K562 (cell line): ENCODE results near the gene PRRT1. TPM values are rescaled to one million over a fixed set of nuclear protein-coding genes. Genes with fewer than 3 reads are reported as not detected.

Experiments used
- CTCFL ChIP-seq: IDR thresholded peaks from 2 replicates; pipeline ENCODE4 v1.6.1; 2011; ENCODE audit warnings: borderline replicate concordance, low read depth, mild to moderate bottlenecking, moderate library complexity, low read length; ENCODE audit not compliant: insufficient read depth, poor library complexity, severe bottlenecking
- DIDO1 ChIP-seq: fragments of 450-650 bp; IDR thresholded peaks from 2 replicates; pipeline ENCODE4 v1.6.1; 2016; ENCODE audit warnings: low read depth, missing biosample characterization, missing genetic modification characterization
- E2F6 ChIP-seq, 2 experiments: IDR thresholded peaks; 2 replicates each; pipeline ENCODE4 v1.6.1; 2011; ENCODE audit warnings: borderline replicate concordance in 1 of 2, control low read depth in 1 of 2, low read depth in 1 of 2, low read length in 1 of 2, mild to moderate bottlenecking in 1 of 2, mixed read lengths in 1 of 2, moderate library complexity in 1 of 2; ENCODE audit not compliant: insufficient read depth in 1 of 2, insufficient read length in 1 of 2, poor library complexity in 1 of 2, severe bottlenecking in 1 of 2; ENCODE audit errors: extremely low read depth in 1 of 2
- ELF1 ChIP-seq: fragments of 200-800 bp; sonication (Bioruptor generic); IDR thresholded peaks from 2 replicates; pipeline ENCODE4 v1.6.1; 2016; ENCODE audit warnings: missing genetic modification characterization, missing compliant biosample characterization
- ETV6 ChIP-seq, 3 experiments: fragments of 150-350 bp in 1 of 3; sonication (generic) in 1 of 3; formaldehyde crosslinking in 1 of 3; IDR thresholded peaks; 2 replicates each; pipeline versions ENCODE4 v1.6.1 to v1.8.0; 2014 to 2022; ENCODE audit warnings: borderline replicate concordance in 2 of 3, low read depth in 2 of 3, antibody characterized with exemption in 1 of 3, low read length in 1 of 3, mild to moderate bottlenecking in 1 of 3, missing genetic modification reagents in 1 of 3
- EZH2 ChIP-seq: IDR thresholded peaks from 2 replicates; pipeline ENCODE4 v1.6.1; 2012; ENCODE audit warnings: low read depth, mild to moderate bottlenecking, inconsistent platforms, low read length, borderline replicate concordance
- FOXJ3 ChIP-seq: sonication (generic); formaldehyde crosslinking; IDR thresholded peaks from 2 replicates; pipeline ENCODE4 v1.4.0; 2020; ENCODE audit warnings: mild to moderate bottlenecking, missing genetic modification reagents
- JUNB ChIP-seq: fragments of 450-650 bp; formaldehyde crosslinking; conservative IDR thresholded peaks from 2 replicates; pipeline ENCODE4 v1.4.0; 2020; ENCODE audit warnings: mild to moderate bottlenecking
- JUND ChIP-seq, 2 experiments: IDR thresholded peaks; 2 replicates in 1 of 2; 3 replicates in 1 of 2; pipeline ENCODE4 v1.6.1; 2011; ENCODE audit warnings: borderline replicate concordance in 2 of 2, low read depth in 2 of 2, low read length in 2 of 2, improper control_type of control experiment in 1 of 2, missing biosample characterization in 1 of 2, missing genetic modification characterization in 1 of 2, missing genetic modification reagents in 1 of 2
- MAFG ChIP-seq: fragments of 450-650 bp; conservative IDR thresholded peaks from 2 replicates; pipeline ENCODE4 v1.6.1; 2016; ENCODE audit warnings: missing genetic modification characterization, missing compliant biosample characterization
- MCM2 ChIP-seq: fragments of 450-650 bp; IDR thresholded peaks from 2 replicates; pipeline ENCODE4 v1.6.1; 2017; ENCODE audit warnings: low read depth, mild to moderate bottlenecking
- MCM7 ChIP-seq, 2 experiments: fragments of 450-650 bp; IDR thresholded peaks; 2 replicates each; pipeline ENCODE4 v1.6.1; 2016 to 2018
- POLR2H ChIP-seq: IDR thresholded peaks from 2 replicates; pipeline ENCODE4 v1.6.1; 2016; ENCODE audit warnings: missing genetic modification characterization, low read depth, mild to moderate bottlenecking, control low read depth, missing compliant biosample characterization, moderate library complexity
- PTBP1 ChIP-seq: fragments of 200-400 bp; formaldehyde crosslinking; IDR thresholded peaks from 2 replicates; pipeline ENCODE4 v1.6.1; 2017; ENCODE audit warnings: low read depth, low read length
- RAD51 ChIP-seq: fragments of 450-650 bp; IDR thresholded peaks from 2 replicates; pipeline ENCODE4 v1.7.1; 2016; ENCODE audit warnings: low read depth, mild to moderate bottlenecking, borderline replicate concordance
- SMAD3 ChIP-seq: fragments of 450-650 bp; formaldehyde crosslinking; conservative IDR thresholded peaks from 2 replicates; pipeline ENCODE4 v1.4.0; 2020; ENCODE audit warnings: mild to moderate bottlenecking
- STAG1 ChIP-seq: sonication (generic); formaldehyde crosslinking; IDR thresholded peaks from 2 replicates; pipeline ENCODE4 v1.5.0; 2020; ENCODE audit warnings: missing genetic modification reagents, borderline replicate concordance
- TAF15 ChIP-seq: fragments of 200-400 bp; formaldehyde crosslinking; IDR thresholded peaks from 2 replicates; pipeline ENCODE4 v1.6.1; 2017; ENCODE audit warnings: mild to moderate bottlenecking, low read depth, low read length, moderate library complexity
- TCF7L2 ChIP-seq: fragments of 150-350 bp; IDR thresholded peaks from 2 replicates; pipeline ENCODE4 v1.6.1; 2016; ENCODE audit warnings: low read depth, mild to moderate bottlenecking, low read length, moderate library complexity
- TGIF2 ChIP-seq: sonication (generic); formaldehyde crosslinking; IDR thresholded peaks from 2 replicates; pipeline ENCODE4 v1.8.1; 2022; ENCODE audit warnings: mild to moderate bottlenecking, missing genetic modification reagents, moderate library complexity
- TOE1 ChIP-seq, 2 experiments: fragments of 450-650 bp in 1 of 2; sonication (generic) in 1 of 2; formaldehyde crosslinking in 1 of 2; IDR thresholded peaks; 2 replicates each; pipeline versions ENCODE4 v1.7.1 to v1.8.0; 2016 to 2022; ENCODE audit warnings: borderline replicate concordance in 2 of 2, mild to moderate bottlenecking in 2 of 2, antibody characterized with exemption in 1 of 2, inconsistent platforms in 1 of 2, low read depth in 1 of 2, missing genetic modification reagents in 1 of 2, moderate library complexity in 1 of 2
- ZNF3 ChIP-seq: fragments of 250-450 bp; sonication (Bioruptor Pico); IDR thresholded peaks from 2 replicates; pipeline ENCODE4 v1.5.0; 2021; ENCODE audit warnings: mild to moderate bottlenecking, moderate library complexity
- ZNF584 ChIP-seq: fragments of 200-800 bp; sonication (Bioruptor generic); IDR thresholded peaks from 2 replicates; pipeline ENCODE4 v1.6.1; 2016; ENCODE audit warnings: low read depth, mild to moderate bottlenecking, missing genetic modification characterization, missing compliant biosample characterization
- polyA plus RNA-seq, 8 experiments: library from polyadenylated mRNA; depleted of rRNA in 4 of 8; stranded (reverse) in 5 of 8; unstranded in 3 of 8; fragments of >200 nt; fragmentation: Nextera tagmentation in 2 of 8; fragmentation: Illumina TruSeq in 1 of 8; extraction: Ambion mirVana in 2 of 8; extraction: Trizol in 1 of 8; gene quantifications; 2 replicates each; pipeline versions ENCODE4 v1.2.1 to v1.2.3, GENCODE V29; 2011 to 2014; ENCODE audit warnings: inconsistent platforms in 1 of 8, missing spikeins in 1 of 8
- total RNA-seq, 7 experiments: library from RNA; depleted of rRNA in 6 of 7; stranded (reverse); fragments of >200 nt in 6 of 7; fragmentation: Illumina TruSeq in 2 of 7; extraction: Trizol in 2 of 7; gene quantifications; 2 replicates each; pipeline versions ENCODE4 v1.2.1 to v1.2.3, GENCODE V29; 2011 to 2021; ENCODE audit warnings: low replicate concordance in 1 of 7
- TF ChIP-seq, protein P1 (sequence below): sonication (generic); formaldehyde crosslinking; IDR thresholded peaks from 2 replicates; pipeline ENCODE4 v1.9.0; 2022; ENCODE audit warnings: mild to moderate bottlenecking, missing genetic modification reagents

Gene PRRT1
- total and polyA plus RNA-seq, 9 of the 15 experiments (the other 6 are each of a cell fraction or from before 2014, with no cell fraction given): 0.14 to 3.5 (median 0.41) TPM

- TF ChIP-seq E2F6 (IDR thresholded peaks at IDR 0.05; ENCODE audit: borderline replicate concordance in 1 of 2, extremely low read depth in 1 of 2, insufficient read depth in 1 of 2, insufficient read length in 1 of 2, low read depth in 1 of 2, low read length in 1 of 2, poor library complexity in 1 of 2, severe bottlenecking in 1 of 2) (no peak), RAD51 (peak; percentile 40; the same call in 1 of the 2 replicates), MCM2 (no peak), JUND (IDR thresholded peaks at IDR 0.05; ENCODE audit: borderline replicate concordance, low read depth, low read length) (peak; percentile 61; the same call in 1 of the 2 replicates), JUND (tag; IDR thresholded peaks at IDR 0.05; ENCODE audit: borderline replicate concordance, low read depth, low read length) (no peak; the same call in 2 of the 3 replicates), MCM7 (IDR thresholded peaks at IDR 0.05) (peak in 1 of 2 experiments; percentile 19; a peak in 1 of 4 replicates), SMAD3 (CRISPR knock-in tag) (peak; percentile 71; the same call in 1 of the 2 replicates), FOXJ3 (no peak), CTCFL (no peak), MAFG (no peak), ZNF3 (CRISPR knock-in tag) (no peak), ZNF584 (CRISPR knock-in tag) (no peak; the same call in 1 of the 2 replicates), TGIF2 (no peak), DIDO1 (tag) (no peak), ELF1 (tag) (no peak), STAG1 (CRISPR knock-in tag) (no peak), ETV6 (IDR thresholded peaks at IDR 0.05; ENCODE audit: borderline replicate concordance in 1 of 2, low read depth in 2 of 2, low read length in 1 of 2) (no peak), ETV6 (CRISPR knock-in tag; IDR thresholded peaks at IDR 0.05; ENCODE audit: borderline replicate concordance) (no peak), TOE1 (IDR thresholded peaks at IDR 0.05; ENCODE audit: borderline replicate concordance) (peak; percentile 45; the same call in 1 of the 2 replicates), TOE1 (CRISPR knock-in tag; IDR thresholded peaks at IDR 0.05; ENCODE audit: borderline replicate concordance, low read depth) (no peak), TAF15 (no peak), POLR2H (no peak), EZH2 (peak; percentile 82; the same call in 1 of the 2 replicates), JUNB (CRISPR knock-in tag) (no peak), PTBP1 (0 out of 2 replicates have a peak, but pooled peaks have one; percentile 45), TCF7L2 (no peak)
- TF ChIP-seq, protein P1, sequence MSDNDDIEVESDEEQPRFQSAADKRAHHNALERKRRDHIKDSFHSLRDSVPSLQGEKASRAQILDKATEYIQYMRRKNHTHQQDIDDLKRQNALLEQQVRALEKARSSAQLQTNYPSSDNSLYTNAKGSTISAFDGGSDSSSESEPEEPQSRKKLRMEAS (CRISPR knock-in tag): no peak
Measured at GRCh38 chr6:32131439-32131948, 20.2 kb downstream of the PRRT1 start (continued).
